GM18861 (cell line): ENCODE results near the gene MECR.
"Not testable (repeated sequence)": the region's sequence is repeated elsewhere in the genome, so short reads cannot be mapped to it uniquely, and the experiment has no call there.

Source experiments
- ATAC-seq: cut with Tn5 transposase; IDR thresholded peaks from one replicate; pipeline ENCODE4 v1.9.1; 2021; ENCODE audit not compliant: unreplicated experiment

MECR gene

DNA sequence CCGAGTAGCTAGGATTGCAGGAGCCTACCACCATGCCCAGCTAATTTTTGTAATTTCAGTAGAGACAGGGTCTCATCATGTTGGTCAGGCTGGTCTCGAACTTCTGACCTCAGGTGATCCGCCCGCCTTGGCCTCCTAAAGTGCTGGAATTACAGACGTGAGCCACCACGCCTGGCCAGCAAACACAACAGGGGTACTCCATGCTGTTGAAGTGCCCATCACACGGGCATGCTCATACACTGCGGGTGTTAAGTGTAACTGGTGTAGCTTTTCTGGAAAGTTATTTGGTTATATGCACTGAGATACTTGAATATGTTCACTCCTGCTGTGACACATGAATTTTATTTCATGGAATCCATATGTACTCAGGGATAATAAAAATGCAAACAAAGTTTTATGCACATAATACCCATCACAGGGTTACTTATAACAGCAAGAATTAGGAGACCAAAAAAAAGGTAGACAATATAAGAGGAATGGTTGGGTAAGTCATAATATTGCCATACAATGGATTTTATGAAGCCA lies 58.3 kb downstream of the MECR start:
- ATAC-seq = no peak

DNA sequence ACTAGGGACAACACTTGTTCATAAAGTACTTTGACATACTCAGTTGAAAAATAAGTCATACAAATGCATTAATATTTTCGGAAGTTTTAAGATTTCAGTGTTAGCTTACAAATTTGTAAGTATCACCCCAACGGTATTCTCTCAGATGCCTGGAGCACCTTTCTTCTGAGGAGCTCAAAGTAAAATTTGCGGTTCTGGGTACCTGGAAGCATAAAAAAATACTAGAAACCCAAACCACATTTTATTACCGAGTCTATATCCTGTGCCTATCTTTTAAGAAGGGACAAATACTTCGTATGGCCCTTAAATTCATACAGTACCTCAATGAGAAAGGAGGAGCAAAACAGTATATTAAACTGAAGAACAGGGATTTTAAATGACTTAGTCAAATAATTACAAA lies 59.2 kb downstream of the MECR start:
- ATAC-seq = no peak

- ATAC-seq = no peak
These were observed 59.6 kb downstream of the MECR start for GRCh38 chr1:29171089-29171488.

GRCh38 chr1:29169976-29170375 lies 60.8 kb downstream of the MECR start:
- no peak for ATAC-seq

DNA sequence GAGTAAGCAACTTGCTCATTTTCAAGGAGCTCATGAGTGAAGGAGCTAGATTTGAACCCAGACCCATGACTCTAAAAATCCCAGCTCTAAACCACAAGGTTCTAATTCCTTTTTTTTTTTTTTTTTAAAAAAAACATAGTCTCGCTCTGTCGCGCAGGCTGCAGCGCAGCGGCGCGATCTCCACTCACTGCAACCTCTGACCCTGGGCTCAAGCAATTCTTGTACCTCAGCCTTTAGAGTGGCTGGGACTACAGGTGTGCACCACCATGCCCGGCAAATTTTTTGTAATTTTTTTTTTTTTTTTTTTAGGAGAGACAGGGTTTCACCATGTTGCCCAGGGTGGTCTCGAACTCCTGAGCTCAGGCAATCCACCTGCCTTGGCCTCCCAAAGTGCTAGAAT lies 62.8 kb downstream of the MECR start:
- no peak for ATAC-seq

DNA sequence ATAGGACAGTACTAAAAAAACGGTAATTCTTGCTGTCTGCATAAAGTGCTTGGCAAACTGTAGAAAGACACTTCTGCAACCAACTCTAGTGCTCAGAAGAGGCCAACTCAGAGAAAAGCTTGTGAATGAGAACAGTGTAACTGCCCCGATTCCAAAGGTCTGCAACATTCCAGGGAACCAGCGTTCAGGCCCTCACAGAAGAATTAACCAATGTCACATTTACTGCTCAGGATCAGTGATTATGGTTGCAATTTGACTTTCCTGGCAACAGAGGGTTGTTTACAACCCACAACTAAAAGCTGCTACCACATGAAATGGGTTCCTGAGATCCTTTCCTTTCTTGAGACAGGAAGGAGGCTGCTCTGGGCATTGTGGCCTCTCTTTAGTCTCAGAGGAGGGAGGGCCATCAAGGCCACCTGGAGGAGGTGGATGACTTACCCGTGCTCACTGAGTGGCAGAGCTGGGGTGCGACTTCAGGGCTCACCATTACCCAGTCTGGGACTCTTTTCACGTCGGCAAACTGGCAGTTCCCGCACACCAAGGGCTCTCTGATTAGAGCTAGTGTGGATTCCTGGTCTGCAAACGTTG lies 64.3 kb downstream of the MECR start:
- ATAC-seq = no peak

GRCh38 chr1:29164588-29164987 lies 66.1 kb downstream of the MECR start:
- ATAC-seq = no peak

DNA sequence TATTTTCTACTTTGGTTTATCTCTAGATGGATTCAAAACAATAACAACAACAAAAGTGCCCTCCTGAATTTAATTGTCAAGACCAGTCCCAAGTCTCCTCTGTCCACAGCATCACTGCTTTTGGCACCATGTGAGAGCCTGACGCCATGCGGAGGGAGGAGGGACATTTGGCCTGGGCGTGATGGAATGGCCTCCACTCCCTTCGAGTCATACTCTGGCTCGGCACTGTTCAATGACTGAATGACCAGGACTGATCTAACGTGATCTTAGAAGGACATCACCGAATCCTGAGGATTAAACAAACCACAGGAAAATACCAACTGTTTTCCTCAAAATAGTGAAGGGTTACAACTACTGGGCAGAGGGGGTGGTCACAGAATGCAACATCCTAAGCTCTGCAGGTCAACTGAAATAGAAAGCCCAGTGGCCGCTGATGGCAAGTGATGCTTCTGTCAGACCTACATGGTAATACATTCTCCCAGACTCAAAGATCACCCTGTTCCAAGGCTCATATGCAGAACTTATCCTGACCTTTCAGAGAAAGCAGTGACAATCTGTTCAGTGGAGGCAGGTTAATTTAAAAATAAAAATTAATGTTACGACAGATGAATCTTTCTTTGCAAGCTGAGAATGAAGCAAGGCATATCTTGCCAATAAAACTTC lies 68.1 kb downstream of the MECR start:
- ATAC-seq = no peak

DNA sequence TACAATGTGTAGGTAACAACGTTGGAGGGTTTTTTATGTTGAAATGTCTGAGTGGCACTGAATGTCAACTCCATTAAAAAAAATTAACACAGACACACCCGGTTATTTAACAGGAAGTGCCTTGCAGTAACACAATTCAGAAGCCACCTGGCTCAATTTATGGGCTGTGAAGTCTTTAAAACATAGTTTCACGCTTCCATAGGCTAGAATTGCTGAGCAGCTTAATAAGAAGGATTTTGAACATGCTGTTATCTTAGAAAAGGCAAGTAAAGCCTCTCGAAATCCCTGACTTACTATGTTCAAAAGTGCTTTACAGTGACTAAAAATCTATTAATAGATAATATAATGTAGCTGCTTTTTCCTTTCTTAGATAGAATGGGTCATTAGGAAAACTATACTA lies 68.7 kb downstream of the MECR start:
- no peak for ATAC-seq

GRCh38 chr1:29159773-29160172 lies 71.0 kb downstream of the MECR start:
- ATAC-seq = no peak

GRCh38 chr1:29157269-29157601 lies 73.5 kb downstream of the MECR start:
- no peak for ATAC-seq

DNA sequence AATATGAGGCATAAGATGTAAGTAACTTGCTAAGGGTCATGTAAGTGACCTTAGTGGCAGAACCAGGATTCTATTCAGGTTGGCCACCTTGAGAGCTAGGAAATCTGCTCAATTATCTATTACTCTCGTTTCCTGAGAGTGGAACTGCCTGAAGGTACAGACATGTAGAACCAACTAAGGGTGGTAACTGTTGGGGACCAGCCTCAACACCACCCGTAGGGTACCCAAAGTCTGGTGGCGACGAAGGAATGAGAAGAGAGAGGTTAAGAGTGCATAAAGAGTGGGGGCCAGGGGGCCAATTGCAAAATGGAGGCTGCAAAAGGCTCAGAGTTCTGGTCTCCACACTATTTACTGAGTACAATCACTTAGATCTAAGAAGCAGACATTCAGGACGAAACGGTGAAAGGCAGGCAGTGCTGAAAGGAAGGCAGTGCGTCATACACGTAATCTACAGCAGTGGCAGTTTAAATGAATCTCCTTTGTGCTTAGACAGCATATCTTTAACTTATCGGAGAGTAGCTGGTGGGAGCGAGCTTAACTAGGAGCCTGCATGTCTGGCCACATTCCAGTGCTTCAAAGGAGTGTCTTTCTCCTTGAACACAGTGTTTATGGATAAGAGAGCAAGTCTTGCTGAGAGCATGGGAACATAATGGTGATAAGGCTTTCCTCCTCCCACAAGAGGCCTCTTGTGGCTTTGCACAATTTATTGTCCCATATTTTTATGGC lies 74.0 kb downstream of the MECR start:
- ATAC-seq = no peak

GRCh38 chr1:29152046-29152805 lies 78.5 kb downstream of the MECR start:
- no peak for ATAC-seq

- not testable (repeated sequence) for ATAC-seq
These were observed 80.4 kb downstream of the MECR start for GRCh38 chr1:29150346-29150745.

DNA sequence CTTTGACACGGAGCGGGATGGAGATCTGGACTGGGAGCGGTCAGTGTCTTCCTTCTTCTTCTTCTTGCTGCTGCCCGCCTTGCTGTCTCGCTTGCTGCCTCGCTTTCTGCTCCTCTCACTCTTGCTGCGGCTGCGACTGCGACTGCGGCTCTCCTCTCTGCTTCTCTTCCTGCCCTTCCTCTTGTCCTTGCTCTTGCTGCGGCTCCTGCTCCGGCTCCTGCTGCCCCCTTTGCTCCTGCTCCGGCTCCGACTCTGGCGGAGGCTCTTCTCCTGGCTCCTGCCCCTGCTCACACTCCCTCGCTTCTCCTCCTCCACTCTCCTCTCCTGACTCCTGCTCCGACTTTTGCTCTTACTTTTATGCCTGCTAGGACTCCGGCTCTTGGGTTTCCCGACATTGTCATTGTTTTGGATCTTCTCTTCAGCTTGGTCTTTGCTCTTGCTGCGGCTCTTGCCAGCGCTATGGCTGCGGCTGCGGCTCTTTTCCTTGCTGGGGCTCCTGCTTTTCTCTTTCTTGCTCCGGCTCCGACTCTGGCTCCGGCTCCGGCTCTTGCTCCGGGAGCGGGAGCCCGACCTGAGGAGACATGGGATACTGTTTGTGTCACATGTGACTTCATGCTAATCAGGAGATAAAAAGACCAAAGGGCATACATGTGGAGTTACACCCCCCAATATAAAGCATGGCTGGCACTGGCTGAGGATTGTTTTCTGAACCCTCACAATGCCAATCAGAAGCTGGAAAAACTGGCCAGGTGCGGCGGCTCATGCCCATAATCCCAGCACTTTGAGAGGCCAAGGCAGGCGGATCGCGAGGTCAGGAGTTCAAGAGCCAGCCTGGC lies 81.9 kb downstream of the MECR start:
- ATAC-seq = no peak

- no peak for ATAC-seq
These were observed 84.8 kb downstream of the MECR start for GRCh38 chr1:29145739-29146437.

- no peak for ATAC-seq
These were observed 86.6 kb downstream of the MECR start for GRCh38 chr1:29144178-29144577.

- ATAC-seq = no peak
These were observed 88.0 kb downstream of the MECR start for GRCh38 chr1:29142714-29143113.
